ENCODE results near the gene DNALI1.

GRCh38 chr1:37567023-37567422, 10.3 kb downstream of the DNALI1 start:
- TF ChIP-seq EZH2 (IDR thresholded peaks at IDR 0.05; ENCODE audit: borderline replicate concordance, control insufficient read depth, low read depth, low read length), result no peak
- TF ChIP-seq CHD4 (IDR thresholded peaks at IDR 0.05), result no peak
- TF ChIP-seq ZBTB40 (IDR thresholded peaks at IDR 0.05; ENCODE audit: borderline replicate concordance), result no peak
- TF ChIP-seq ZNF274 (IDR thresholded peaks at IDR 0.05; ENCODE audit: insufficient read depth, insufficient read length), result no peak
- TF ChIP-seq, protein P1, sequence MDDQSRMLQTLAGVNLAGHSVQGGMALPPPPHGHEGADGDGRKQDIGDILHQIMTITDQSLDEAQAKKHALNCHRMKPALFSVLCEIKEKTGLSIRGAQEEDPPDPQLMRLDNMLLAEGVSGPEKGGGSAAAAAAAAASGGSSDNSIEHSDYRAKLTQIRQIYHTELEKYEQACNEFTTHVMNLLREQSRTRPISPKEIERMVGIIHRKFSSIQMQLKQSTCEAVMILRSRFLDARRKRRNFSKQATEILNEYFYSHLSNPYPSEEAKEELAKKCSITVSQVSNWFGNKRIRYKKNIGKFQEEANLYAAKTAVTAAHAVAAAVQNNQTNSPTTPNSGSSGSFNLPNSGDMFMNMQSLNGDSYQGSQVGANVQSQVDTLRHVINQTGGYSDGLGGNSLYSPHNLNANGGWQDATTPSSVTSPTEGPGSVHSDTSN (IDR thresholded peaks at IDR 0.05; ENCODE audit: insufficient replicate concordance, low read depth, low read length), result no peak
- TF ChIP-seq, protein P2, sequence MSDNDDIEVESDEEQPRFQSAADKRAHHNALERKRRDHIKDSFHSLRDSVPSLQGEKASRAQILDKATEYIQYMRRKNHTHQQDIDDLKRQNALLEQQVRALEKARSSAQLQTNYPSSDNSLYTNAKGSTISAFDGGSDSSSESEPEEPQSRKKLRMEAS (IDR thresholded peaks at IDR 0.05; ENCODE audit: low read depth, low read length), result no peak
- TF ChIP-seq, protein P3, sequence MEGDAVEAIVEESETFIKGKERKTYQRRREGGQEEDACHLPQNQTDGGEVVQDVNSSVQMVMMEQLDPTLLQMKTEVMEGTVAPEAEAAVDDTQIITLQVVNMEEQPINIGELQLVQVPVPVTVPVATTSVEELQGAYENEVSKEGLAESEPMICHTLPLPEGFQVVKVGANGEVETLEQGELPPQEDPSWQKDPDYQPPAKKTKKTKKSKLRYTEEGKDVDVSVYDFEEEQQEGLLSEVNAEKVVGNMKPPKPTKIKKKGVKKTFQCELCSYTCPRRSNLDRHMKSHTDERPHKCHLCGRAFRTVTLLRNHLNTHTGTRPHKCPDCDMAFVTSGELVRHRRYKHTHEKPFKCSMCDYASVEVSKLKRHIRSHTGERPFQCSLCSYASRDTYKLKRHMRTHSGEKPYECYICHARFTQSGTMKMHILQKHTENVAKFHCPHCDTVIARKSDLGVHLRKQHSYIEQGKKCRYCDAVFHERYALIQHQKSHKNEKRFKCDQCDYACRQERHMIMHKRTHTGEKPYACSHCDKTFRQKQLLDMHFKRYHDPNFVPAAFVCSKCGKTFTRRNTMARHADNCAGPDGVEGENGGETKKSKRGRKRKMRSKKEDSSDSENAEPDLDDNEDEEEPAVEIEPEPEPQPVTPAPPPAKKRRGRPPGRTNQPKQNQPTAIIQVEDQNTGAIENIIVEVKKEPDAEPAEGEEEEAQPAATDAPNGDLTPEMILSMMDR (IDR thresholded peaks at IDR 0.05 in 2 of 3, conservative IDR thresholded peaks at IDR 0.05 in 1 of 3; ENCODE audit: control insufficient read depth in 2 of 3, extremely low read depth in 1 of 3, insufficient read depth in 1 of 3, low read depth in 3 of 3, low read length in 3 of 3), result no peak
- no peak for TF ChIP-seq POLR2AphosphoS2 (IDR thresholded peaks at IDR 0.05; ENCODE audit: low read depth, low read length)
- no peak for TF ChIP-seq EP300 (IDR thresholded peaks at IDR 0.05; ENCODE audit: borderline replicate concordance in 1 of 2, control insufficient read depth in 1 of 2, low read depth in 2 of 2, low read length in 2 of 2)
- no peak for TF ChIP-seq KLF5 (IDR thresholded peaks at IDR 0.05; ENCODE audit: partially characterized antibody)
- no peak for TF ChIP-seq TAF1 (IDR thresholded peaks at IDR 0.05; ENCODE audit: borderline replicate concordance, low read depth, low read length)
- no peak for TF ChIP-seq SP1 (IDR thresholded peaks at IDR 0.05; ENCODE audit: low read depth, low read length)
